ENCODE results near the gene FHIP1B. TPM values are rescaled to one million over a fixed set of nuclear protein-coding genes. Genes with fewer than 3 reads are reported as not detected.

The FHIP1B gene
- total RNA-seq, 4 donors from 2014 or later, result 30.4 to 144 (median 56.4) TPM

GRCh38 chr11:6269994-6270393 is 35.6 kb upstream of the FHIP1B start:
- H3K4me3 ChIP-seq, result no peak overlapping the region
- TF ChIP-seq EP300 (IDR thresholded peaks at IDR 0.05) (no peak), CTCF (IDR thresholded peaks at IDR 0.05) (no peak), POLR2A (IDR thresholded peaks at IDR 0.05) (no peak)
- WGBS, 2 donors, result 88 to 94% methylated on average over 20 to 24 of the region's 24 CpGs
- H3K27ac ChIP-seq, result no peak overlapping the region
- H3K9me3 ChIP-seq, result no peaks in the 10 kb centered on the region
- H3K27me3 ChIP-seq, result no peaks in the 10 kb centered on the region
- no peaks in the 10 kb centered on the region for H3K36me3 ChIP-seq
- no peak for DNase-seq (ENCODE audit: low spot score in 2 of 2)
- H3K4me1 ChIP-seq, result no peaks in the 10 kb centered on the region

- WGBS, 2 donors, result 66 to 84% methylated on average over 1 of the region's 1 CpG
- TF ChIP-seq CTCF (IDR thresholded peaks at IDR 0.05) (no peak), EP300 (IDR thresholded peaks at IDR 0.05) (no peak), POLR2A (IDR thresholded peaks at IDR 0.05) (no peak)
- H3K27ac ChIP-seq, result no peak overlapping the region
These were observed 34.4 kb upstream of the FHIP1B start for GRCh38 chr11:6268820-6269219.

GRCh38 chr11:6263662-6264061 is 29.2 kb upstream of the FHIP1B start:
- no peak for DNase-seq (ENCODE audit: low spot score in 2 of 2)
- WGBS, 2 donors, result 89 to 95% methylated on average over 1 of the region's 1 CpG
- Histone ChIP-seq H3K36me3 (no peaks in the 10 kb centered on the region), H3K27ac (no peak overlapping the region), H3K4me3 (no peak overlapping the region), H3K9me3 (no peaks in the 10 kb centered on the region), H3K27me3 (peaks cover 0 to 34% of the 10 kb centered on the region in 2 donors), H3K4me1 (peaks cover 0 to 16% (median 13%) of the 10 kb centered on the region in 4 donors)
- TF ChIP-seq CTCF (IDR thresholded peaks at IDR 0.05) (no peak), POLR2A (IDR thresholded peaks at IDR 0.05) (no peak), EP300 (IDR thresholded peaks at IDR 0.05) (no peak)

More at GRCh38 chr11:6268820-6269219, 34.4 kb upstream of the FHIP1B start:
- no peak for DNase-seq (ENCODE audit: low spot score in 2 of 2)
- H3K9me3 ChIP-seq, result no peaks in the 10 kb centered on the region
- no peaks in the 10 kb centered on the region for H3K36me3 ChIP-seq
- H3K4me3 ChIP-seq, result no peak overlapping the region
- H3K27me3 ChIP-seq, result no peaks in the 10 kb centered on the region
- no peaks in the 10 kb centered on the region for H3K4me1 ChIP-seq

GRCh38 chr11:6260207-6260726 is 25.8 kb upstream of the FHIP1B start:
- Histone ChIP-seq H3K27me3 (peaks cover 0 to 58% of the 10 kb centered on the region in 2 donors), H3K27ac (no peak overlapping the region), H3K9me3 (no peaks in the 10 kb centered on the region), H3K4me1 (peaks cover 0 to 19% (median 17%) of the 10 kb centered on the region in 4 donors), H3K36me3 (no peaks in the 10 kb centered on the region), H3K4me3 (no peak overlapping the region)
- no peak for DNase-seq (ENCODE audit: low spot score in 2 of 2)
- WGBS, 2 donors, result 49 to 56% methylated on average over 5 of the region's 5 CpGs
- no peak for TF ChIP-seq CTCF (IDR thresholded peaks at IDR 0.05)
- no peak for TF ChIP-seq POLR2A (IDR thresholded peaks at IDR 0.05)
- TF ChIP-seq EP300 (IDR thresholded peaks at IDR 0.05), result no peak

- WGBS, 2 donors, result 5 to 6% methylated on average over 16 of the region's 16 CpGs
- H3K4me3 ChIP-seq, result peak overlapping the region; percentile 26 to 53 (median 42)
- peaks cover 0 to 58% of the 10 kb centered on the region in 2 donors for H3K27me3 ChIP-seq
- DNase-seq (ENCODE audit: low spot score in 2 of 2), result no peak
- no peaks in the 10 kb centered on the region for H3K9me3 ChIP-seq
- no peak overlapping the region for H3K27ac ChIP-seq
- TF ChIP-seq CTCF (IDR thresholded peaks at IDR 0.05) (no peak), EP300 (IDR thresholded peaks at IDR 0.05) (no peak), POLR2A (IDR thresholded peaks at IDR 0.05) (no peak)
- peaks cover 0 to 19% (median 17%) of the 10 kb centered on the region in 4 donors for H3K4me1 ChIP-seq
- H3K36me3 ChIP-seq, result no peaks in the 10 kb centered on the region
These were observed 24.2 kb upstream of the FHIP1B start for GRCh38 chr11:6258571-6259081.
